Activated naive CD4-positive, alpha-beta T cell treated with anti-CD3 and anti-CD28 coated beads for 36 hours (primary cell): Measurements from ENCODE around the gene UBE3B. TPM values are rescaled to one million over a fixed set of nuclear protein-coding genes. Genes with fewer than 3 reads are reported as not detected.

Experiments
- CTCF ChIA-PET: fragments of 350-600 bp; sonication (Branson Sonifier 250); formaldehyde crosslinking; loops from one replicate; lab custom pipeline; 2021; ENCODE audit warnings: antibody characterized with exemption; lab: Charles Lee
- DNase-seq: peaks from one replicate; pipeline ENCODE4 v3.0.0-alpha.2; 2020
- H3K27ac Mint-ChIP-seq: one replicate; pipeline ENCODE4 v1.8.0; 2021; ENCODE audit warnings: mild to moderate bottlenecking, mixed read lengths
- H3K27me3 Mint-ChIP-seq: one replicate; pipeline ENCODE4 v1.8.0; 2021; ENCODE audit warnings: low read depth, mixed read lengths
- H3K36me3 Mint-ChIP-seq: one replicate; pipeline ENCODE4 v1.8.0; 2021; ENCODE audit warnings: low read depth, mixed read lengths
- H3K4me1 Mint-ChIP-seq: one replicate; pipeline ENCODE4 v1.8.0; 2021; ENCODE audit warnings: low read depth, mixed read lengths
- H3K4me3 Mint-ChIP-seq: one replicate; pipeline ENCODE4 v1.8.0; 2021; ENCODE audit warnings: mild to moderate bottlenecking, moderate library complexity, mixed read lengths
- H3K9me3 Mint-ChIP-seq: one replicate; pipeline ENCODE4 v1.8.0; 2021; ENCODE audit warnings: mixed read lengths
- intact Hi-C: fragments of 100-400 bp; cut with micrococcal nuclease; formaldehyde crosslinking; loops from one replicate; pipeline ENCODE4 v1.15.1; 2023
- total RNA-seq, 2 experiments: library from RNA; stranded (reverse); gene quantifications; one replicate each; pipeline ENCODE4 v1.2.3, GENCODE V29; 2021

UBE3B gene
- total RNA-seq, 2 experiments from 2014 or later: 26.2 to 26.6 TPM

DNA sequence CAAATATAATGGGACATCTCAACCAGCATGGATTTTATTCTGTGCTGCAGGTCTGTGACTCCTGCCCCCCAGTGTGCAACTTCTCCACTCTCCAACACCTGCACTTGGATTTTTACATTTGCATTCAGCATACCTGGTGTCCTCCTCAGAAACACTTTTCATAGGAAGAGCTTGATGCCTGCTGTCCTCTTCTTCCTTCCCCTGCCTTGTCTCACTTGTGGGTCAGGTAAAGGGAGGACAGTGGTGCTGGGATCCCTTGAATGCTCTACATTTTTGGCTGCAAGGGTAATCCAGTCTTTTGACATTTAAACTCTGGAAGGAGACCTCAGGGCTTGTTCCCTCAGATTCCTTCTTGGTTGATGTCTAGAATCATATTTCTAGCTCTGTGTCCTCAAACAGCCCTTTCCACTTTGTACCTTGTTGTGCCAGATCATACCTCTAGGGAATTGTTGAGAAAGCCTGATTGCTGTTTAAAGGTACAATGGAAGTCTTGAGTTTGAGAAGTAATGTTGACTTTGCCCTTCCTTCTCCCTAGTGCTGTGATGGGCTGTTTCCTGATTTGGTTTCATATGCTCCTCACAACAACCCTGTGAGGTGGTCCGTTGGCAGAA, 12.6 kb downstream of the UBE3B start:
- no peak overlapping the region for H3K27ac Mint-ChIP-seq
- H3K9me3 Mint-ChIP-seq: no peaks in the 10 kb centered on the region
- CTCF ChIA-PET: no interaction called here
- H3K4me1 Mint-ChIP-seq: no peaks in the 10 kb centered on the region
- peaks cover 15% of the 10 kb centered on the region for H3K36me3 Mint-ChIP-seq
- no peak overlapping the region for H3K4me3 Mint-ChIP-seq
- intact Hi-C loops: no loop called here
- H3K27me3 Mint-ChIP-seq: no peaks in the 10 kb centered on the region
- DNase-seq: no peak

- H3K27me3 Mint-ChIP-seq: no peaks in the 10 kb centered on the region
- no peak overlapping the region for H3K4me3 Mint-ChIP-seq
- CTCF ChIA-PET: no interaction called here
- H3K9me3 Mint-ChIP-seq: no peaks in the 10 kb centered on the region
- intact Hi-C loops: no loop called here
- H3K27ac Mint-ChIP-seq: no peak overlapping the region
- no peak for DNase-seq
- no peaks in the 10 kb centered on the region for H3K4me1 Mint-ChIP-seq
- H3K36me3 Mint-ChIP-seq: peaks cover 20% of the 10 kb centered on the region
These were observed 14.2 kb downstream of the UBE3B start for GRCh38 chr12:109491671-109492070.

- no peak for DNase-seq
- intact Hi-C loops: no loop called here
- H3K27me3 Mint-ChIP-seq: no peaks in the 10 kb centered on the region
- no peak overlapping the region for H3K4me3 Mint-ChIP-seq
- no peaks in the 10 kb centered on the region for H3K4me1 Mint-ChIP-seq
- peaks cover 22% of the 10 kb centered on the region for H3K36me3 Mint-ChIP-seq
- no peaks in the 10 kb centered on the region for H3K9me3 Mint-ChIP-seq
- CTCF ChIA-PET: interaction anchor here (0.8 kb wide), 1 partner anchor 59 kb away, joined by 3 read pairs; no protein-coding TSS in a partner anchor
- no peak overlapping the region for H3K27ac Mint-ChIP-seq
These were observed 14.9 kb downstream of the UBE3B start for GRCh38 chr12:109492371-109492770.

- no peak overlapping the region for H3K27ac Mint-ChIP-seq
- H3K36me3 Mint-ChIP-seq: peaks cover 23% of the 10 kb centered on the region
- no peaks in the 10 kb centered on the region for H3K9me3 Mint-ChIP-seq
- H3K4me1 Mint-ChIP-seq: no peaks in the 10 kb centered on the region
- H3K4me3 Mint-ChIP-seq: no peak overlapping the region
- H3K27me3 Mint-ChIP-seq: no peaks in the 10 kb centered on the region
- CTCF ChIA-PET: interaction anchor here (0.8 kb wide), 1 partner anchor 60 kb away, joined by 3 read pairs; no protein-coding TSS in a partner anchor
- no peak for DNase-seq
- intact Hi-C loops: no loop called here
These were observed 15.7 kb downstream of the UBE3B start for GRCh38 chr12:109493090-109493489.

GRCh38 chr12:109493938-109494337, 16.5 kb downstream of the UBE3B start:
- DNase-seq: no peak
- H3K27ac Mint-ChIP-seq: no peak overlapping the region
- no peaks in the 10 kb centered on the region for H3K9me3 Mint-ChIP-seq
- no peaks in the 10 kb centered on the region for H3K27me3 Mint-ChIP-seq
- CTCF ChIA-PET: interaction anchor here (0.7 to 1.2 kb wide), 2 partner anchors 10 to 111 kb away, joined by 3 read pairs; no protein-coding TSS in a partner anchor
- no peaks in the 10 kb centered on the region for H3K4me1 Mint-ChIP-seq
- intact Hi-C loops: no loop called here
- no peak overlapping the region for H3K4me3 Mint-ChIP-seq
- peaks cover 23% of the 10 kb centered on the region for H3K36me3 Mint-ChIP-seq

- CTCF ChIA-PET: interaction anchor here (0.7 to 1.2 kb wide), 2 partner anchors 9 to 112 kb away, joined by 3 read pairs; no protein-coding TSS in a partner anchor
- H3K27ac Mint-ChIP-seq: no peak overlapping the region
- intact Hi-C loops: no loop called here
These were observed 17.0 kb downstream of the UBE3B start for GRCh38 chr12:109494348-109494881.

DNA sequence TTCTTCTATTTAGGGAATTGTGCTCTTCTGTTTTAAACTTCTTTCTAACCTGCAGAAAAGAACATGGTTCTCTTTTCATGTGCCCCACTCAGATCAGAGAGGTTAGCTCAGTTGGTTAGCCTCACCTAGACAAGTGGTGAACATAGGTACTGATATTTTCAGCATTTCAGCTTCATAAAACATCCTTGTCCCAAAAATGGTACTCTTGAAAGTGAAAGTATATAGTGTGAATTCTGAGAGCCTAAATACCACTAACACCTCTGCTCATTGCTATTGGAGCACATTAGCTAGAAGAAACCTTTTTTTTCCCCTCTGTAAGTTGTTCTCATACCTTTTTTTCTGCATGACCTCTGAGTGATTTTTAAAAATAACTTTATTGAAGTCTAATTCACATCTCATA, 17.6 kb downstream of the UBE3B start:
- no peaks in the 10 kb centered on the region for H3K27me3 Mint-ChIP-seq
- no peaks in the 10 kb centered on the region for H3K4me1 Mint-ChIP-seq
- no peaks in the 10 kb centered on the region for H3K9me3 Mint-ChIP-seq
- intact Hi-C loops: no loop called here
- no peak overlapping the region for H3K27ac Mint-ChIP-seq
- DNase-seq: no peak
- H3K36me3 Mint-ChIP-seq: peaks cover 24% of the 10 kb centered on the region
- H3K4me3 Mint-ChIP-seq: no peak overlapping the region
- CTCF ChIA-PET: interaction anchor here (0.7 to 1.2 kb wide), 2 partner anchors 9 to 65 kb away, joined by 3 read pairs; no protein-coding TSS in a partner anchor

More at GRCh38 chr12:109494348-109494881, 17.0 kb downstream of the UBE3B start:
- Mint-ChIP-seq H3K9me3 (no peaks in the 10 kb centered on the region), H3K27me3 (no peaks in the 10 kb centered on the region), H3K4me3 (no peak overlapping the region), H3K36me3 (peaks cover 23% of the 10 kb centered on the region), H3K4me1 (no peaks in the 10 kb centered on the region)
- no peak for DNase-seq

DNA sequence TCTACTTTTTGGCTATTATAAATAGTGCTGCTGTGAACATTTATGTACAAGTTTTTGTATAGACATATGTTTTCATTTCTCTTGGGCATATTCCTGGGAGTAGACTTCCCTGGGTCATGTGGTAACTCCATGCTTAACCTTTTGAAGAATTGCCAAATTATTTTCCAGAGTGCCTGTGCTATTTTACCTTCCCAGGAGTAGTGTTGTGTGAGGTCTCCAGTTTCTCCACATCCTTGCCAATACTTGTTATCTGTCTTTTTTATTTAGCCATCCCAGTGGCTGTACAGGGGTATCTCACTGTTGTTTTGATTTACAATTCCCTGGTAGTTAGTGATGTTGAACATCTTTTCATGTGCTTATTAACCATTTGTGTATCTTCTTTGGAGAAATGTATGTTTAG, 18.9 kb downstream of the UBE3B start:
- Mint-ChIP-seq H3K27ac (no peak overlapping the region), H3K4me1 (no peaks in the 10 kb centered on the region), H3K9me3 (no peaks in the 10 kb centered on the region), H3K36me3 (peaks cover 24% of the 10 kb centered on the region), H3K27me3 (no peaks in the 10 kb centered on the region), H3K4me3 (no peak overlapping the region)
- intact Hi-C loops: no loop called here
- CTCF ChIA-PET: no interaction called here
- DNase-seq: no peak

DNA sequence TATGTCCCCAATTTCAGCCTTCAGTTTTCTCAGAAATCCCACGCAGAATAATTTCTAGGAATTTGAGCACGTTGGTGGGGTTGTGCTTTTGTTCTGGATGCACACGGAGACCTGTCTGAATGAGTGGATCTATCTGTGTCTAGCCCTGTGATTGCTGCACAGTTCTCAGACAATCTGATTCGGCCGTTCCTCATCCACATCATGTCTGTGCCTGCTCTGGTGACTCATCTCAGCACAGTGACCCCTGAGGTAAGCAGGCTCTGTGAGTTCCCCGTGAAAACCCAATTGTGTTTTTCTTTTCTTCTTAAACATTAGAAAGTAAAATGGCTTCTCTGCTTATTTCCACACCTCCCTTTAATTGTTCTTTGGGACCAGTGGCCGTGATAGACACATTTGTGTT, 20.2 kb downstream of the UBE3B start:
- Mint-ChIP-seq H3K4me1 (no peaks in the 10 kb centered on the region), H3K36me3 (peaks cover 28% of the 10 kb centered on the region), H3K27ac (no peak overlapping the region), H3K9me3 (no peaks in the 10 kb centered on the region), H3K4me3 (no peak overlapping the region), H3K27me3 (no peaks in the 10 kb centered on the region)
- DNase-seq: no peak
- intact Hi-C loops: no loop called here
- CTCF ChIA-PET: no interaction called here

DNA sequence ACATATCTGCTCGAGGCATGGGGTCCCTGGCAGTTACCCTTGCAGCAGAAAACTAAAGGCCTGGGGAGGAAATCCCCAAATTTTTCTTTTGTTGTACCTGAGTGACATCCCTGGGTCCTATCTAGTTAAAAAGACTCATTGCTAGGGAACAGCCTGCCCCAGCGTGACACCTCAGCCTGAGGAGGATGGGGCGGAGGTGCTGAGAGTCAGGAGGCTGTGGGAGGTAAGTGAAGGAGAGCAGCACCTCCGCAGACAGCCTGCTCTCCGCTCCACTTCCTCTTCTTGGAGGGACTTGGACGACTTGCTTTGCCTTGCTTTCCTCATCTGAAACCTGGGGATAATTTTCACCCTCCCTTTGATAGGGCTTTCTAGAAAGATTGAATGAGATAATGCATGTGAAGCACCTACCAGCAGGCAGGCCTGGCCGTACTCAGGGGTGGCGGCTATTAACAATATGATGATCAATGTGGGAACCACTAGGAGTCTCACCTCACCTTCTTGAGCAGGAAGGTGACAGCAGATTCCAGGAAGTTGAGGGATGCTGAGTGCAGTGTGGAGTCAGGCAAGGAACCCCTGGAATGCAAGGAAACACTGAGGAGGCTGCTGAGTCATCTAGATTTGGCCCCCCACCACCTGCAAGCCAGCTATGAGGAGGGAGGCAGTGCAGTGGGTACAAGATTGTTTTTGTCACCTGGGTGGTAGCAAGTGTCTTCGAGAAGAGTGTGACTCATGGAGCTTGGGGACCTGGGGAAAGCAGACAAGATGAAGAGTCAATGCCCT, 23.2 kb downstream of the UBE3B start:
- no peak overlapping the region for H3K4me3 Mint-ChIP-seq
- no peak overlapping the region for H3K27ac Mint-ChIP-seq
- peaks cover 33% of the 10 kb centered on the region for H3K36me3 Mint-ChIP-seq
- no peaks in the 10 kb centered on the region for H3K9me3 Mint-ChIP-seq
- H3K4me1 Mint-ChIP-seq: no peaks in the 10 kb centered on the region
- CTCF ChIA-PET: interaction anchor here (0.7 to 1.0 kb wide), 2 partner anchors 17 to 18 kb away, joined by 3 read pairs; no protein-coding TSS in a partner anchor
- intact Hi-C loops: no loop called here
- DNase-seq: no peak
- no peaks in the 10 kb centered on the region for H3K27me3 Mint-ChIP-seq

- intact Hi-C loops: no loop called here
- DNase-seq: no peak
- CTCF ChIA-PET: interaction anchor here (0.7 to 0.8 kb wide), 2 partner anchors 16 to 18 kb away, joined by 3 to 4 read pairs; no protein-coding TSS in a partner anchor
- Mint-ChIP-seq H3K4me3 (no peak overlapping the region), H3K36me3 (peaks cover 29% of the 10 kb centered on the region), H3K9me3 (no peaks in the 10 kb centered on the region), H3K27me3 (no peaks in the 10 kb centered on the region), H3K4me1 (no peaks in the 10 kb centered on the region), H3K27ac (no peak overlapping the region)
These were observed 23.9 kb downstream of the UBE3B start for GRCh38 chr12:109501299-109501698.

DNA sequence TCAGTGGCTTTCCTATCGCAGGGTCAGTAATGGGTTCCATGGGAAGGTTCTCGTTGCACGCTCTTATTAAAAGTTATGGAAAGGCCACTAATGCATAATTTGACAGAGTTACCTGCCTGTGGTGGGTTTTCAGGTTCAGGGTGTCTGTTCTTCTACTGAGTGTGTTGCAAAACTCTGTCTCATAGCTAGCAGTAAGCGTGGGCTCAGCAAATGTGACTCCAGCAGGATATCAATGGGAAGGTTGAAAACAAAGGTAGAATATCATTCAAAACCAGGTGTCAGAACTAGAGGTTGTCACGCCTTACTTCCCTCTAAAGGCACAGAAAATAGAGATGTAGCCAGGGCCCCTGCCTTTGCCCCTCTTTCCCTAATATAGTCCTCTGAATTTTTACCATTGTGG, 24.9 kb downstream of the UBE3B start:
- Mint-ChIP-seq H3K4me1 (no peaks in the 10 kb centered on the region), H3K9me3 (no peaks in the 10 kb centered on the region), H3K4me3 (no peak overlapping the region), H3K27me3 (no peaks in the 10 kb centered on the region), H3K36me3 (peaks cover 28% of the 10 kb centered on the region), H3K27ac (no peak overlapping the region)
- CTCF ChIA-PET: interaction anchor here (0.6 kb wide), 1 partner anchor 365 kb away, joined by 3 read pairs; no protein-coding TSS in a partner anchor
- intact Hi-C loops: no loop called here
- no peak for DNase-seq
